CD14-positive monocyte (primary cell): ENCODE results near the gene TBR1. TPM values are rescaled to one million over a fixed set of nuclear protein-coding genes. Genes with fewer than 3 reads are reported as not detected.

Experiments used
- DNase-seq, 3 donors: peaks; one replicate each; pipeline ENCODE4 v3.0.0-alpha.2; 2011 to 2022
- H2AFZ ChIP-seq: 2 replicates; pipeline ENCODE4 v1.6.0; 2012; ENCODE audit warnings: mild to moderate bottlenecking, low read depth, low read length, inconsistent platforms; ENCODE audit not compliant: insufficient read depth, poor library complexity, severe bottlenecking
- H3K27ac ChIP-seq, 2 donors: 1 replicate in 1 of 2; 2 replicates in 1 of 2; pipeline ENCODE4 v1.5.1; 2012 to 2013; ENCODE audit warnings: low read length in 2 of 2, control low read depth in 1 of 2, inconsistent platforms in 1 of 2, low read depth in 1 of 2, mild to moderate bottlenecking in 1 of 2
- H3K27me3 ChIP-seq, 2 donors: one replicate each; pipeline versions ENCODE4 v1.6.0 to v1.6.1; 2011 to 2013; ENCODE audit warnings: low read length in 2 of 2; ENCODE audit not compliant: control insufficient read depth in 2 of 2, insufficient read depth in 2 of 2
- H3K36me3 ChIP-seq, 2 donors: replicated peaks in 1 of 2; 1 replicate in 1 of 2; 2 replicates in 1 of 2; pipeline versions ENCODE4 v1.5.1 to v1.6.1; 2012 to 2013; ENCODE audit warnings: low read length in 2 of 2, control low read depth in 1 of 2, inconsistent platforms in 1 of 2, mild to moderate bottlenecking in 1 of 2; ENCODE audit not compliant: insufficient read depth in 2 of 2, control insufficient read depth in 1 of 2
- H3K4me1 ChIP-seq, 2 donors: 1 replicate in 1 of 2; 2 replicates in 1 of 2; pipeline versions ENCODE4 v1.5.1 to v1.6.1; 2012 to 2013; ENCODE audit warnings: low read length in 2 of 2, control low read depth in 1 of 2, inconsistent platforms in 1 of 2, mild to moderate bottlenecking in 1 of 2, moderate library complexity in 1 of 2; ENCODE audit not compliant: insufficient read depth in 2 of 2, control insufficient read depth in 1 of 2
- H3K4me2 ChIP-seq: replicated peaks from 2 replicates; pipeline ENCODE3; 2012; ENCODE audit warnings: low read length, moderate library complexity, mild to moderate bottlenecking; ENCODE audit not compliant: poor library complexity, severe bottlenecking; ENCODE audit errors: extremely low read depth
- H3K4me3 ChIP-seq, 3 experiments: fragments of 200-600 bp in 1 of 3; sonication (generic) in 1 of 3; replicated peaks in 1 of 3; 1 replicate in 2 of 3; 2 replicates in 1 of 3; pipeline ENCODE4 v1.5.1; 2011 to 2013; ENCODE audit warnings: low read length in 3 of 3, mild to moderate bottlenecking in 3 of 3, control low read depth in 2 of 3, low read depth in 2 of 3, inconsistent platforms in 1 of 3, moderate library complexity in 1 of 3
- H3K79me2 ChIP-seq: 2 replicates; pipeline ENCODE4 v1.6.0; 2012; ENCODE audit warnings: mild to moderate bottlenecking, control low read depth, inconsistent platforms, low read length, moderate library complexity; ENCODE audit not compliant: insufficient read depth
- H3K9ac ChIP-seq: 2 replicates; pipeline ENCODE4 v1.6.0; 2017; ENCODE audit warnings: low read length, mild to moderate bottlenecking; ENCODE audit not compliant: insufficient read depth, poor library complexity, severe bottlenecking
- H3K9me3 ChIP-seq, 2 donors: replicated peaks in 1 of 2; 1 replicate in 1 of 2; 2 replicates in 1 of 2; pipeline versions ENCODE4 v1.5.1 to v1.6.1; 2012 to 2013; ENCODE audit warnings: low read length in 2 of 2, control low read depth in 1 of 2; ENCODE audit not compliant: control insufficient read depth in 1 of 2, insufficient read depth in 1 of 2
- H4K20me1 ChIP-seq: 2 replicates; pipeline ENCODE4 v1.6.0; 2012; ENCODE audit warnings: mild to moderate bottlenecking, low read length, control low read depth, moderate library complexity; ENCODE audit not compliant: insufficient read depth
- H3K27ac Mint-ChIP-seq, 7 donors: one replicate each; pipeline ENCODE4 v1.8.0; 2020; ENCODE audit warnings: mild to moderate bottlenecking in 7 of 7, mixed read lengths in 7 of 7, moderate library complexity in 6 of 7, inconsistent platforms in 2 of 7
- H3K27me3 Mint-ChIP-seq, 3 donors: one replicate each; pipeline ENCODE4 v1.8.0; 2021 to 2022; ENCODE audit warnings: low read depth in 3 of 3, mild to moderate bottlenecking in 3 of 3, mixed read lengths in 3 of 3, moderate library complexity in 3 of 3, inconsistent platforms in 1 of 3
- H3K36me3 Mint-ChIP-seq, 2 donors: one replicate each; pipeline ENCODE4 v1.8.0; 2020; ENCODE audit warnings: mixed read lengths in 2 of 2, inconsistent platforms in 1 of 2, mild to moderate bottlenecking in 1 of 2
- H3K4me1 Mint-ChIP-seq: one replicate; pipeline ENCODE4 v1.8.0; 2020; ENCODE audit warnings: mild to moderate bottlenecking, mixed read lengths
- H3K4me3 Mint-ChIP-seq, 2 donors: one replicate each; pipeline ENCODE4 v1.8.0; 2020; ENCODE audit warnings: mild to moderate bottlenecking in 2 of 2, mixed read lengths in 2 of 2, moderate library complexity in 1 of 2
- H3K9me3 Mint-ChIP-seq, 7 donors: one replicate each; pipeline ENCODE4 v1.8.0; 2020 to 2022; ENCODE audit warnings: mixed read lengths in 7 of 7, mild to moderate bottlenecking in 6 of 7, moderate library complexity in 6 of 7, inconsistent platforms in 2 of 7
- WGBS: methylation state at CpG from one replicate; pipeline ENCODE4 v1.1.5; 2013; ENCODE audit warnings: missing lambda C conversion rate; ENCODE audit not compliant: insufficient coverage; 5-methylcytosine and 5-hydroxymethylcytosine counted together
- intact Hi-C, 2 donors: fragments of 100-400 bp; cut with micrococcal nuclease; formaldehyde crosslinking; loops; one replicate each; pipeline versions ENCODE4 v1.15.0 to v1.15.1; 2023
- polyA plus RNA-seq, 3 donors: library from polyadenylated mRNA; depleted of rRNA in 1 of 3; unstranded in 2 of 3; stranded (reverse) in 1 of 3; fragments of 300-500 nt in 2 of 3; fragments of >200 nt in 1 of 3; fragmentation: Illumina TruSeq in 2 of 3; gene quantifications; 1 replicate in 2 of 3; 2 replicates in 1 of 3; pipeline ENCODE4 v1.2.3, GENCODE V29; 2012 to 2021
- TF ChIP-seq, protein P1 (sequence below): fragments of 200-600 bp; IDR thresholded peaks from one replicate; pipeline ENCODE4 v1.8.0; 2022; ENCODE audit warnings: antibody characterized with exemption, mild to moderate bottlenecking

The TBR1 gene
- polyA plus RNA-seq, 3 donors = not detected

DNA sequence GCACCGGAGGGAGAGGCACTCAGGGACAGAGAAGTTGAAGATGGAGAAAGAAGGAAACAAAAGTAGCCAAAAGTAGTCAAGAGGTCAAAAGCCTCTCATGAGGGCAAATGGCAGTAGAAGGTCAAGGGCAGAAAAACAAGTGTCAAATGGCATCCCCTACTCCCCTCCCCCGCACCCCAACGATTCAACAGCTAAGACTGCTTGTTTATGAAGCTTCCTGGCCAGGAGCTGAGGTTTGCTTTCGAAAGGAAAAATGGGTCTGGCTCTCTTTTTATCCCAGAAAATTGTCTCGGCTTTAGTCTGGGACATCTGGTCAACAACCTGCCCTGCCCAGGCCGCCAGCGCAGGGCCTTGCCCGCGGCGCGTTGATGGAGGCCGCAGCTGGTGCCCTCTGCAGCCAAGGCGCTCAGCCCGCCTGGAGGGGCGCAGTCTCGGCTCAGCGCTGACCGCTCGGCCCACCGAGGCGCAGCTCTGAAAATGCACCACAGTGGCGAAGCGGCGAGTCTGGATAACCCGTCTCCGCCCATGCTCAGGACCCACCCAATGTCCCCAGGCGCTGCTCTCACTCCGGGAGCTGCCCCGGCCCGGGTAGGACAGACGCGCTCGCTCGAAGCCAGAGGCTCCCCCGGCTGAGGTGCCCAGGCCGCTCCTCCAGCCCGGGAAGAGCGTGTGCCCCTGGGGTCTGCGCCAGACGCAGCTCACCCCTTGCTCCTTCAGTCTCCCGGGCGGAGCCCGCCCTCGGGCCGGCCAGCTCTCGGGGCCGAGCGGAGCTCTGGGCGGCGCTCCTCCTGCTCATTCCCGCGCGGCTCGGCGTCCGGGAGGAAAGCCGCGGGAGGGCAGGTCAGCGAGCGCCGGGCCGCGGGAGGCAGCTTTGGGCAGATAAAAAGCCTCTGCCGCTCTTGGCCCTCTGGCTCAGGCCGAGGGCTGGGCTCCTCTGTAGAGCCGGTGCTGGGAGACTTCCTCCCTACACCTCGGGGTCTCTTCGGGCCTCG, 1.8 kb upstream of the TBR1 start:
- Histone ChIP-seq H4K20me1 (no peaks in the 10 kb centered on the region), H3K36me3 (peaks cover 5 to 10% of the 10 kb centered on the region in 2 donors), H3K4me3 (peak overlapping the region in 1 of 3 experiments; percentile 59), H3K4me2 (peak overlapping the region; percentile 66), H3K9ac (no peak overlapping the region), H3K79me2 (no peaks in the 10 kb centered on the region), H3K4me1 (peaks cover 27 to 34% of the 10 kb centered on the region in 2 donors), H3K27me3 (peaks cover 64 to 67% of the 10 kb centered on the region in 2 donors), H3K27ac (no peak overlapping the region), H2AFZ (no peak overlapping the region), H3K9me3 (peaks cover 4 to 21% of the 10 kb centered on the region in 2 donors)
- 3% methylated on average over 56 of the region's 69 CpGs for WGBS
- peaks cover 56 to 65% (median 57%) of the 10 kb centered on the region in 3 donors for H3K27me3 Mint-ChIP-seq
- peaks cover 0 to 21% (median 9%) of the 10 kb centered on the region in 7 donors for H3K9me3 Mint-ChIP-seq
- TF ChIP-seq, protein P1, sequence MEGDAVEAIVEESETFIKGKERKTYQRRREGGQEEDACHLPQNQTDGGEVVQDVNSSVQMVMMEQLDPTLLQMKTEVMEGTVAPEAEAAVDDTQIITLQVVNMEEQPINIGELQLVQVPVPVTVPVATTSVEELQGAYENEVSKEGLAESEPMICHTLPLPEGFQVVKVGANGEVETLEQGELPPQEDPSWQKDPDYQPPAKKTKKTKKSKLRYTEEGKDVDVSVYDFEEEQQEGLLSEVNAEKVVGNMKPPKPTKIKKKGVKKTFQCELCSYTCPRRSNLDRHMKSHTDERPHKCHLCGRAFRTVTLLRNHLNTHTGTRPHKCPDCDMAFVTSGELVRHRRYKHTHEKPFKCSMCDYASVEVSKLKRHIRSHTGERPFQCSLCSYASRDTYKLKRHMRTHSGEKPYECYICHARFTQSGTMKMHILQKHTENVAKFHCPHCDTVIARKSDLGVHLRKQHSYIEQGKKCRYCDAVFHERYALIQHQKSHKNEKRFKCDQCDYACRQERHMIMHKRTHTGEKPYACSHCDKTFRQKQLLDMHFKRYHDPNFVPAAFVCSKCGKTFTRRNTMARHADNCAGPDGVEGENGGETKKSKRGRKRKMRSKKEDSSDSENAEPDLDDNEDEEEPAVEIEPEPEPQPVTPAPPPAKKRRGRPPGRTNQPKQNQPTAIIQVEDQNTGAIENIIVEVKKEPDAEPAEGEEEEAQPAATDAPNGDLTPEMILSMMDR = no peak
- intact Hi-C loops = no loop called here
- peak overlapping the region; percentile 18 to 91 for H3K4me3 Mint-ChIP-seq
- DNase-seq = no peak
- peaks cover 52% of the 10 kb centered on the region for H3K4me1 Mint-ChIP-seq
- no peak overlapping the region for H3K27ac Mint-ChIP-seq
- H3K36me3 Mint-ChIP-seq = peaks cover 20 to 36% of the 10 kb centered on the region in 2 donors

DNA sequence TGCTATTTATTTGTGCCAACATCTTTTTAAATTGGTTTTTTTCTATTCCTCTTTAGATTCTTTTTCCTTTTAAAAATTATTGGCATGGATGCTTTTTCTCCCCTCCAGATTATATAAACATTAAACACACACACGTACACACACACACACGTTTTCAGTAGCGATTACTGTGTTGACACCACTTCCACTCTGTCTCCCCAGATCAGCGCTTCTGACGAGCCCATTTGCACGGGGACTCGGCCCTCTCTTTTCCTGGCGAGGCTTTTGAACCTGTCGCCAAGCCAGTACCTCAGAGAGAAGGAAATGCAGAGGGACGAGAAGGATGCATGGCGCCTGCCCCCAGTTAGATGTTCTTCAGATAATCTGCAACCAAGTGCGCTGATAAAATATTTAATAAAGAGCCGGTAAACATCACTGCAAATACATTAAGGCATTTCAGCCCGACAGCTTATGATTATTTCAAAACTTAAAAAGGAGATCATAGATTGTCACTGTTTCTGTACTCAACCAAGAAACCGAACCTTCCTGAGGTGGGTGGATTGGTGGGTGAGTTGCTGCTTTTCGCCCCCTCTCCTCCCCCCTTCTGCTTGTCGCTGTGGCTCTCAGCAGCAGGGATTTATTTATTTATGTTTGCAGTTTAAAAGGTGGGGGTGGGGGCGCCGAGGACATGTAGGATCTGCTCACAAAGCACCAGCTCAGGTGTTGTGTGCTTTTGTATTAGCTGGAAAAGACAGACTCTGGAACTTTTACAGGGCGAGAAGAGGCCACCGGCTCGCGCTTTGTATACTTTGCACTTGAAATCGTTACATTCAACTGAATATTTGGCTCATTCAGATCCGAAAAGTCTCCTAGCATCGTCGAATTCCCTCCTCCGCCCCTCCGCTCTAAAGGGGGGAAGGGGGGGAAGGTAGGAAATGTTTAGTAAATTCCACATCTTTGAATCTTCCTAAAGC, 787 bp upstream of the TBR1 start:
- Histone ChIP-seq H3K4me3 (peak overlapping the region in 1 of 3 experiments; percentile 59), H3K36me3 (peaks cover 3 to 6% of the 10 kb centered on the region in 2 donors), H4K20me1 (no peaks in the 10 kb centered on the region), H3K27ac (no peak overlapping the region), H2AFZ (no peak overlapping the region), H3K27me3 (peaks cover 73 to 76% of the 10 kb centered on the region in 2 donors), H3K9me3 (peaks cover 4 to 22% of the 10 kb centered on the region in 2 donors), H3K79me2 (no peaks in the 10 kb centered on the region), H3K4me1 (peaks cover 28 to 34% of the 10 kb centered on the region in 2 donors), H3K4me2 (peak overlapping the region; percentile 66), H3K9ac (no peak overlapping the region)
- Mint-ChIP-seq H3K36me3 (peaks cover 14 to 30% of the 10 kb centered on the region in 2 donors), H3K27me3 (peaks cover 64 to 74% (median 67%) of the 10 kb centered on the region in 3 donors), H3K9me3 (peaks cover 0 to 21% (median 11%) of the 10 kb centered on the region in 7 donors), H3K4me3 (peak overlapping the region; percentile 18 to 91), H3K4me1 (peaks cover 56% of the 10 kb centered on the region), H3K27ac (no peak overlapping the region)
- TF ChIP-seq, protein P1 = no peak
- WGBS = 5% methylated on average over 11 of the region's 29 CpGs
- no peak for DNase-seq
- intact Hi-C loops = no loop called here
